GM18517 (cell line): ENCODE measurements around the gene RPL22.

Experiments
- ATAC-seq: cut with Tn5 transposase; IDR thresholded peaks from one replicate; pipeline ENCODE4 v1.9.1; 2021; ENCODE audit warnings: mild to moderate bottlenecking, moderate library complexity; ENCODE audit not compliant: unreplicated experiment

The RPL22 gene

DNA sequence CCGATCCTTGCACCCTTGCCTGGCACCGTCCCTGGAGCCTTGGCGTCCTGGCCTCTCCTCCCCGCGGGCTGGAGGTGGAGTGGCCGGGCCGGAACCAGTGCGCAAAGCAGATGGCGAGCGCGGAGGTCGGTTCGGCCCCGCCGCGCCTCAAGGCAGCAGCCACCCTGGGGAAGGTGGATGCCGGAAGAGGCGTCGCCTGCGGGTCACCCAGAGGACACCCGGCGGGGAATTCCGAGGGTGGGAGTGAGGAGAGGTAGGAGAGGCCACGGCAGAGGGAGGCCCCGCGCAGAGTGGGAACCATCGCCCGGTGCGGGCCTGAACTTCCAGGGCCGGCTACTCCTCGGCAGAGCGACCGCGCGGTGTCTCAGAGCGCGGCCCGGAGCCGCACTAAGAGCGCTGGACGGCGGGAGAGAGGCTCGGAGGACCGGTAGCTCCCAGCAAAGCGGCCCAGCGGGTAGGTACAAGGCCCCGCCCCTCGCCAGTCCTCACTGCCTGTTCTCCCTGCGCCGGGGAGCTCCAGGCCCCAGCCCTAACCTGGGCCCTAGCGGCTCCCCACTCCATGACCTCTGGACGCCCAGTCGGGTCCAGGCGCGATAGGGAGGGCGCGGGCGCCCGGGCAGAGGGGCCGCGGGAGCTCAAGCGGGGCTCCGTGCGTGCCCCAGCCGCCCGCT is 6.6 kb upstream of the RPL22 start, which contains the start of gene RNF207:
Gene RNF207, plus strand, starts transcription at position 271 of the 671 bp plus-strand sequence. CDS start 417 bp downstream, outside the sequence.
- ATAC-seq = peak; percentile 59

DNA sequence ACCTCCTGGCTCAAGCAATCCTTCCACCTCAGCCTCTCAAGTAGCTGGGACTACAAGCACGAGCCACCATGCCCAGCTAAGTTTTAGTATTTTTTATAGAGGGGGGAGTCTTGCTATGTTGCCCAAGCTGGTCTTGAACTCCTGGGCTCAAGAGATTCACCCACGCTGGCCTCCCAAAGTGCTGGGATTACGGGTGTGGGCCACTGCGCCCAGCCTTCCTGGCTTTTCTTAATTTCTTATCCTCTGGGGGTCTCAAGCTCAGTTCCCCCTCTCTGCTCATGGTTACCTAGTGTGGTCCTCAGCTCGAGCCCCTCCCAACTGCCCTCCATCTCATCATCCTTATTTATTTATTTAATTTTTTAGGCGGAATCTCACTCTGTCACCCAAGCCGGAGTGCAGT is 2.9 kb upstream of the RPL22 start:
- ATAC-seq = no peak

DNA sequence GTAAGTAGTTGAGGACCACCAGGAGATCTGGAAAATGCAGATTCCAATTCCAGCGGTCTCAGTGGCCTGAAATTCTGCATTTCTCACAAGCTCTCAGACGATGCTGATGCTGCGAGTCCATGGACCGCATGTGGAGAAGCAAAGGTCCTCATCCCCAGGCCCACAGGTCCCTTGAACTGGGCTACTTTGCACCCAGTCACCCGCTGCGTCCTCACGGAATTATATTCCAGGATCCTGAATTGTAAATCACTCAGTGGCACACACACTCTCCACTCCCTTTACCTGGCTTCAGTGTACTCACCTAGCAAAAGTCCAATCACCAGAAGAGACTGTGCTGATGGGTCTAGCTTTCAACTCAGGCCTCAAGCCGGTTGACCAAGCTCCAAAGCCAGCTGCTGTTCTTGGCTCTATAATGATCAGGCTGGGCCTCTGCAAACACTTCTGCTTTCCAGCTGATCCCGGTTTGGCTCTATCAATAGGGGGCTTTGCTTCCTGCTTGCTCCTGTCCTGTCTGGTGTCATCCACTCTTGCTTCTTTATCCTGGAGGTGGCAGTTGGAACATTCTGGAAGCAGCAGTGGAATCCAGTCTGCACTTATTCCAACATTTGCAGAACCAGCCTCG is 904 bp upstream of the RPL22 start:
- no peak for ATAC-seq

DNA sequence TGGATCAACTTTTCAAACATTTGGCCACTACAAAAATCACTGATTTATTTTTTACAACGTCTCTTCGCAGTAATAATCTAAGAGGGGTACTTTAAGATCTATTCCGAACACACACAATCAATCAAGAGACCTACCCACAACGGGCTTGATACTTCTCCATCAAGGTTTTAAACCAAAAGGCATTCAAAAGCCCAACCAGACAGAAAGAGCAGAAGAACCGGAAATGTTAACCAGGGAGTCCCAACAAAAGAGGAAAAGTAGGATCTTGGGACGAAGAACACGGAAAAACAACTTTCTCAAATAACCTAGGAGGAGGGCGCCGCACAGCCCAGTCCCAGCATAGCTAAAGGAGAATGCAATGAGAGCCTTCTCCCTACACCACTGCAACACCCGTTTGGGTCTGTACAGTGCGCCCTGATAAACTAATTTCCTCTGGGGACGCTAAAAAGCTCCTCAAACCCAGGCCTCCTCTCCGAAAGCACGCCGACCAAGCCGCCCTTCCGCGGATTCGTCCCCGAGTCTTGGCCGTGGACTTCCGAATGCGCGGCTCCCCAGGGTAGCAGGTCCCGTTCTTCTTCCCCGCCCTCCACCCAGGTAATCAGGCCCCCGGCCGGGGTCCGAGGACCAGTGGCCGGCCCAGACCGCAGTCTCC is 623 bp downstream of the RPL22 start:
- no peak for ATAC-seq

DNA sequence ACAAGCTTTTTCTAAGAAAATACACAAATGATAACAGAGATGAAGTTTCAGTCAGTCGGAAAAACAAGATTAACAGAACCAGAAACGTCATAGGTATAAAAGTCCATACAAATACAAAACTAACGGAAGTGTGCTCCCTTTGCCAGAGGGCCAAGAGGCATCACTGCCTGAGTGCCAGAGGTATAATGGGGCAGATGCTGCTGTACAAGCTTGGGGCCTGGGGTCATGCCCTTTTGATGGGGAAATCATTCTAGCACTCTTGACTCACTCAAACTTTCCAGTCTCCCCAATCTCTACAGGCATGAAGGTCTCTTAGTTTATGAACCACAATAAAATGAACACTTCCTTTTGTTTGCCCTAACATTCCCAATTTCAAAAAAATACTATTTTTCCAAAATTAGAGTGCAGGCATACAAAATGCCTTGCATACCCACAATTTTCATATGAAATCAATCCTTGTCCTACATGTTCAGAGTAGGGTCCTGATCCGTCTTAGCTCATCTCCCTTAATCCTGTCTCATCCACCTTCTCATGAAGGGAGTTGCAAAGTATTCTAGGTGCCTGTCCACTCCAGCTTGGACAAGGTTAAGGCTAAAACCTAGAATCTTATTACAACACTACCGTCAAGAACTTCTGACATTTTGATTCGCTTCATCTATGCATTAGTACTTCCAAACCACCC is 1.5 kb downstream of the RPL22 start:
- ATAC-seq = no peak

DNA sequence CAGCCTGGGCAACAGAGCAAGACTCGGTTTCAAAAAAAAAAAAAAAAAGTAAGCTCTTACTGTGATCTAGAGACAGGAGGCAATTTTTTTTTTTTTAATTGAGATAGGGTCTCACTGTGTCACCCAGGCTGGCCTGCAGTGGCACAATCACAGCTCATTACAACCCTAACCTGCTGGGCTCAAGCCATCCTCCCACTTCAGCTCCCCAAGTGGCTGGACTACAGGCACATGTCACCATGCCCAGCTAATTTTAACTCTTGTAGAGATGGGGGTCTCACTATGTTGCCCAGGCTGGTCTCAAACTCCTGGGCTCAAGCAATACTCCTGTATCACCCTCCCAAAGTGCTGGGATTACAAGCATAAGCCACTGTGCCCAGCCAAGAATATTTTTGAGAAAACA is 7.4 kb downstream of the RPL22 start:
- no peak for ATAC-seq

DNA sequence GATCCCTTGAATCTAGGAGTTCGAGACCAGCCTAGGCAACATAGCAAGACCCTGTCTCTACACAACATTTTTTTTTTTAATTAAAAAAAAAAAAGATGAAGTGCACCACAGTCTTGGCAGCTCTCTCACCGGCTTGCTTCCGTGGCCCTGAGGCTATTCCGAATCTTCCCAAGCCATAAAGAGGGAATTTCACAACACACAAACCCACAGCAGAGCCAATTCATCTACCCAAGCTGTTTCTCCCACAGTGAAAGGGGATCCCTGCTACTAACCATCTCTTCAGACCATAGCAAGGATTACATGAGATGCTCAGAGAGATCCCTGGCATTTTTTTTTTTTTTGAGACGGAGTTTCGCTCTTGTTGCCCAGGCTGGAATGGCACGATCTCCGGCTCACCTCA is 10.9 kb downstream of the RPL22 start:
- no peak for ATAC-seq

DNA sequence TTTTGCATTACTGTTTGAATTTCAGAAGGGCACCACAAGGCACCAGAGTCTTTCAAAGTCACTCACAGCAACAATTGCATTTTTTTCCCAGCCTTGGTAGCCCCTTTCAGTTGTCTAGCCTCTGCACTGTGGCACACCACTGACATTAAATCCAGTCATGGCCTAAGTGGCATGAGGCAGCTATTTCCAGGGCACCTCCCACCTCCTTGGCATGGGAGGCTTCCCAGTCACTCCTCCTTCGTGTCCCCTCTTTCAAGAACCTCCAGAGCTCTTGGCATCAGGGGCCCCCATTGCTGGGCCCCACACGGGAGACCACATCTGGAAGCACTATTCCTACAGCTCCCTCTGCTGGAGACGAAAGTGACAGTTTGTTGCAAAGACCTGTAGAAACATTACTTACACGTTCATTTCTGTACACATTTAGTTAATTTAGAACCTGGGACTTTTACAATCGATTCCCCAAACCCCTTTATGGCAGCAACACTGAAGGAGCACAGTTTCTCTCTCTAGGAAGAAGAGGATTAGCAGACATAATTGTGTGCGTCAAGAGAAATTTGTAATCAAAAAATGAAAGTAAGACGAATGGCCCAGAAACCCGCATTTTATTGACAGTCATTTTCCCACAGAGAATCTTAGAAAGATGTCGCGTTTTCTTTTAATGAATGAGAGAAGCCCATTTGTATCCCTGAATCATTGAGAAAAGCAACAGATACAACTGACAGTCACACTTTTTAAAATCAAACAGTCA is 13.6 kb downstream of the RPL22 start:
- no peak for ATAC-seq

DNA sequence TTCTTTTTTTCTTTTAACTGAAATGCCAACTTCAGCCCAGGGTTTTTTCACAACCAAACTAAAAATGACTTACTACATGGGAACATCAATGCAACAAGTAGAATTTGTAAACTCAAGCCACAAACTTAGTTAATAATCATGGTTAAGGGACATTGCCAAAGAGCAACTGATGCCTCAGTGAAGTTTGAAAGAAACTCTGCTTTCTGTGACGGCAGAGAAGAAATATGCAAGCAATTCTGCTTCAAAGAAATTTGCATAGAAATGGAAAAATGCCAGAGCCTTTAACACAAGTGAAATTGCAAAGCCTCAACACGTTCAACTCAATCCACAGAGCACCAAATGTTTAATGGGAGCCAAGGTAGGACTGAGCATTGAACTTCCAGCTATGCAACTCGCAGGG is 14.2 kb downstream of the RPL22 start:
- ATAC-seq = no peak

DNA sequence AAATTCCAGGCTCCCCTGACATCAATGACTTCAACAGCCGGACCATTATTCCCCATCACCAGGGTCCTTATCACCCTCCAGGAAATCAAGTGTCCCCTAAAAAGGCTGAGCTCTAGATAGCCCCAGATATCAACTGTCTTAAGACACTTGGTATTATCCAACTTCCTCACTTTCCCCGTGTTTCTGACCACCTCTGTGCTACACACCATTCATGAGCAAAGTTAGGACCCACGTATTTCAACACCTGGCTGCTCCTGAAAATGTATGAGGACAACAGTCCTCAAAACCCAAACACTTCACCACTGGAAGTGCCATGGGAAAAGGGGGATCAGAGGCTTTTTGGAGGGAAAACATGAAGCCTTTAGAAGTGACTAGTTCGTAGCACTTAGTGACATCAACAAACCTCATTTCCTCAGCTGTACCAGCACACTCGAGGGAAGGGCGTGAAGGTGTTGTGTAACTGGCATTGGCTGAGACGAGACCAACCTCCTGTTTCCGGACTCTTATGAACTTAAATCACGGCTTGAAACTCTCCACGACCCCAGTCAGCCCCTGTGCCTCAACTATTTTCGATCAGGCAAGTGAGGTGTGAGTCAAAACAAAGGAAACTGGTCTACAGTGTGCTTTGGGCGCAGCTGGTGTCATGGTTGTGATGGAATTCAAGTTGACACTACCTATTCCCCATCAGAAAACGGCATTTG is 15.2 kb downstream of the RPL22 start:
- no peak for ATAC-seq

DNA sequence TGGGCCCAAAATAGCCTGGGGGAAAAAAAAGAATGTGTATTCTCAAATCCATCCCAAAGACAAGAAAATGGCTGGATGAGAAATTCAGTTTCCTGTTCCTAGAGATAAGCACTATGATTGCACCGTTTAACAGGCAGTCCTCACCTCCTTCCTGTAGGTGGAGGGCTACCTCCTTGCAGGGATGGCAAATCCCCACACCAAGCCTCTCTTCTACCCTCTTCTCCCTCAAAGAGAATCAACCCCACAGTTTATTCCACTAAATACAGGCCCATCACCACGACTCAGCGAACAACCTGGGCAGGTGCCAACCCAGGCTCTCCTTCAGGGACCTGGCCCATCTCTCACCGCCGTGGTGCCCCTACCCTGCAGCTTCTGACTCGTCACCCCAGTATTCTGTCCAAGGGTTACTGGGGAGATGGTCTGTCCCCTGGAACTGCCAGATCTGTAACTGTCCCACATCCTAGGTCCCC is 15.8 kb downstream of the RPL22 start:
- ATAC-seq = no peak

DNA sequence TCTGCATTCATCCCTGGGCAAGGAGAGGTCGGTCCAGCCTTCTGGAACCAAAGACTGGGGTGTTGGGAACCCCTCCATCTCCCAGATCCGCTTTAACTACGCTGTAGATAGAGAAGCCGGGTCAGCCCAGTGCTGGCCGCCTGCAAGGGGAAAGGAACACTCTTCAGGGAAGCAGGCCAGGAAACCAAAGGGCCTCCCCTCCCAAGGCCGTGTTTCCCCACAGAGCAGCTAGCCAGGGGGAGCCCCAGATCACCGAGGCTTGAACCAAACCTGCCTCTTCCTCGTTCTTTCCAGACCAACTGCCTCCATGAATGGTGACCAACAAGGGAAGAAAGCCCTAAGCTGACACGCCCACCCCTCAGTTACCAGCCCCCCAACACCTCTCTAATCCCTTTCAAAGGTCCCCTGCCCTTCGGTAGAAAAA is 18.0 kb downstream of the RPL22 start:
- no peak for ATAC-seq

DNA sequence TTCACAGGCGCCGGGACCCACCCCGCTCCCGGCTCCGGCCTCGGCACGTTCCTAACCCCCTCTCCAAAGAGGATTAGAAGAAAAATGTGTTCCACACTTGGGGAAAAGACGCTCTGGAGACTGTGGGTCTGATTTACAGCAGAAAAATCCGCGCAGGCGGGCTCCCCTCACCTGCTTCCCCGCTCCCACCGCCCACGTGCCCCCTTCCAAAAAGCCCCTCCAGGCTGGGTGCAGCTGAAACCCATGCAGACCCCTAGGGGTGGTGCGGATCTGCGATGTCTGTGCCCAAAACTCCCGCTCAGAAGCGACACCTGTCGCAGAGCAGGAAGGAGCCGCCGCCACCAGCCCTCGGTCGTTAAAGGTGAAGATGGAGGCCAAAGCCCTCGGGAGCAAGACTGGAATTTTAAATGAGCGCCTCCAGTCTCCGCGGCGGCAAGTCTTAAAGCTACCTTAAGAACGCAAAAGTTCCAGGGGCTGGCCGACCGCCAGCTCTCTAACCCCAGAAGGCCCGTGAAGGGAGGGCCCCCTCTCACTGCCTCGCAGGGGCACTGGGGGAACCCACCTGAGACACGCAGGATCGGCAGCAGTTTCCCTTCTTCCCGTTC is 18.6 kb downstream of the RPL22 start:
- ATAC-seq = no peak

DNA sequence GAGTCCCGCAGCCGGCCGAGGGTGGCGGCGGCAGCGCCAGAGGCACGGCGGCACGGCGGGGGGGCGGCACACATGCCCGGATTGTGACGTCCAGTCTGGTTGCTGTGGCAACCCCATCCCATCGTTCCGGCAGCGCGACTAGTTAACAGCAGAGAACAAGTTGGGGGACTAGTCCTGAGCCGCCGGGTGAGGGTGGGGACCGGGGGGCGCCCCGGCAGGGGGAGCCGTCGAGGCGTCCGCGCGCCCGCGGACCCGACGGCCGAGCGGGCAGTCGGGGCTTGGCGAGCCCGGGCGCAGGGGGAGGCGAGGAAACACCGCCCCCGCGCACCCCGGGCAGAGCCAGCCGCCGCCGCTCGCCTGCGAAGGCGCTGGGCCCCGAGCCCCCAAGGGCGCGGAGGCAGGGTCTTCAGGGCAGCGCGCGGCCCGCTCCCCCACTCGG is 19.1 kb downstream of the RPL22 start, which contains the start of gene CHD5:
Gene CHD5, minus strand, starts transcription at position 54 of the 439 bp plus-strand sequence. CDS start 298 bp downstream, outside the sequence.
- ATAC-seq = no peak

DNA sequence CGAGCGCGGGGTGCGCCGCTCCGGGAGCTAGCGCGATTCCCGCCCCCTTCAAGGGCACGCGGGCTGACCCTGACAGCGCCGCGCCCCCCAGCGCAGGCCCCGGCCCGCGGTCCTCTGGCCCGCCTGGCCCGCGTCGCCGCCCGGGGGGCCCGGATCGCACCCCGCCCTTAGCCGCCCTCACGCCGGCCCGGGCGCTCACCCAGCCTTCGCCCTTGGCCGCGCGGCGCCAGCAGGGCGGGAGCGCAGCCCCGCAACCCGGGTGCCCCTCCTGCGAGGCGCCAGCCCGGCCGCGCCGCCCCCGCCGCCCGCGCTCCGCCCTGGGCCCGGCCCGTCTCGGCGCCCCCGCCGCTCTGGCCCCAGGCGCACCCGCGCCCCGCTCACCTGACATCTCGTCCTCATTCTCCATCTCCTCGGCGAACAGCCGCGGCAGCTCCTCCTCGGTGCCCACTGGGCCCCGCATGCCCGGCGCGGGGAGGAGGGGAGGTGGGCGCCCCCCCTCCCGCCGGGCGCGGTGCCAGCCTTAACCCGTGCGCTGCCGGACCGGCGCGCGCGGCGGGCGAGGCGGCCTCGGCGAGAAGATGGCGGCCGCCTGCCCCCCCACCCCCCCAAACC is 19.7 kb downstream of the RPL22 start:
- no peak for ATAC-seq

DNA sequence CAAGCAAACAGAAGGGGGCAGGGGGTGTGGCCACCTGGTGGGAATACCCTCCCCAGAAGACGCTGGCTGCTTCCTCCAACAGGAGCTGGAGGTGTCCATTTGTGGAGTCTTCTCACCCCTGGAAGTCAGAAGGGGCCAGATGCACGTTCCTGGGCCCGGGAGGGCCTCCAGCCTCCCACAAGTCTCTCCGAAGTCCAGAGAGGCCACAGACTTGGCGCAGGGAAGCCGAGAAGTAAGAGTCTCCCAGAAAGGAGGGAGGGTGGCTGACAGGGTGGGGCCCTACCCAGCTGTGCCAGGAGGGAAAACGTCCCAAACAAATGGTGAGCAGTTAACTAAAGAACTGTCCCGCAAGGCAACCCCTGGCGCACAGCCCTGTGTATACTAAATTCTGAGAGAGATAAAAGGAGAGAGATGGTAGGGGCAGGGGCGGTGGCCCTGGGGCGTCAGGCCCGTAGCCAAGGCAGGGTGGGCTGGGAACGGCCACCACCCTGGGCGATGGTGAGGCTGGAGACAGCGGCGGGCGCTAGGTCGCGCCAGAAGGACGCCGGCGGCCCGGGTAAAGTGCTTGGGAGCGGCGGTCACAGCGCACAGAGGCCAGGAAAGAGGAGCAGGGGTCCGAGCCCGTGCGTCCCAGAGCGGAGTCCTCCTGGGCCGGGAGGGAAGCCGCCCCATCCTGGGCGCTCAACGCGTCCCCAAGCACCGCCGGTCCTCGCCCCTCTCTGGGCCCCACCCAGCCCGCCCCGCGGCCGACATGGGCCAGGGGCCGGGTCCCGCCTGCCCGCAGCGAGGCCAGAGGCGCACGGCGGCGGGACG is 20.4 kb downstream of the RPL22 start:
- ATAC-seq = no peak

DNA sequence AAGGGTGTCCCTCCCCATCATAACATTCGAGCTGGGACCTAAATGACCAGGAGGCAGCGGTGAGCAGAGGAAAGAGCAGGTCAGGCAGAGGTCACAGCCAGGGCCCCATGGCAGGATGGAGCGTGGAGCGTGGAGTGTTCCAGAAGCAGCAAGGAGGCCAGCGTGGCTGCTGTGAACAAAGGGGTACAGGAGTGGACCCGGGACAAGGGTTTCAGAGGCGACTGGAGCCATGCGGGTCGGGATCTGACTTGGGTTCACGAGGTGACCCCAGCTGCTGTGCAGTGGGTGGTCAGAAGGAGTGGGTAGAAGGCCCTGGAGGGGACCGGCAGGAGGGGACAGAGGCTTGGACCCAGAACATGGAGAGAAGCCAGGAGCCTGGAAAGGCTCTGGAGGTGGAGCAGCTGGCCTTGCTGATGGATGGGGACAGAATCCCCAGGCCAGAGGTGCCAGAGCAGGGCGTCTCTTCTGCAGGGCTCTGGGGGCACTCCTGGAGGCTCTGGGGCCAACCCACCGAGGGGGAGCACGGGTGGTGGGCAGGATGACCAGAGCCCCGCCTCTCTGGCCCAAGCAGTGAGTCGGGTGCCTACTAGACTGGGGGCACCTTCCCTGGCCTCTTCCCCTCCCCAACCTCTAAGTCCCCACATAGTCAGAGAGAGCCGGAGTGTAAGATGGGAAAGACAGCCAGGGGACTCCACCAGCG is 21.6 kb downstream of the RPL22 start:
- no peak for ATAC-seq

DNA sequence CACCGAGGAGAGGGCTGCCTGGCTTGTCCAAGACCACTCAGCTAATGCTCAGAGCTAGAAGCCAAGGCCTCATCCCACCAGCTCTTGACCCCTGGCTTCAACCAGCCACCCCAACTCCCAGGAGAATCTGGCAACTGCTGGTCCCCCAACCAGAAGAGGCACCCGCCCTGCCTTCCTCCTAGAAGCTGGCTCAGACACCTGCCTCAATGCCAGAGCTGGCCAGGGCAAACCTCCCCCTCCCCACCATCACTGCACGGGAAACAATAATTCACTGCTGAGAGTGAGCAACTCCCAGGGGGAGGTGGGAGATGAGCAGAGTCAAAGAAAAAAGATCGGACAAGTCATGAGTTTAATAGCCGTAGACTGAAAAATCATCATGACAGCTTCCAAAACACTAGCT is 22.6 kb downstream of the RPL22 start:
- no peak for ATAC-seq
